ENCODE measurements around the gene ACKR4.
"Not testable (repeated sequence)": the region's sequence is repeated elsewhere in the genome, so short reads cannot be mapped to it uniquely, and the experiment has no call there.

Gene ACKR4

GRCh38 chr3:132596816-132597433 lies at the start of gene ACKR4:
Gene ACKR4, plus strand, starts transcription at chr3:132597270. Its CDS starts 3,128 bp downstream, at chr3:132600398.
- no peak for DNase-seq (ENCODE audit: low spot score)

- DNase-seq (ENCODE audit: low spot score): no peak
Measured at GRCh38 chr3:132549169-132549568, 47.9 kb upstream of the ACKR4 start.

- no peak for DNase-seq (ENCODE audit: low spot score)
Measured at GRCh38 chr3:132549890-132550578, 47.0 kb upstream of the ACKR4 start.

- no peak for DNase-seq (ENCODE audit: low spot score)
Measured at GRCh38 chr3:132550579-132551305, 46.3 kb upstream of the ACKR4 start.

DNA sequence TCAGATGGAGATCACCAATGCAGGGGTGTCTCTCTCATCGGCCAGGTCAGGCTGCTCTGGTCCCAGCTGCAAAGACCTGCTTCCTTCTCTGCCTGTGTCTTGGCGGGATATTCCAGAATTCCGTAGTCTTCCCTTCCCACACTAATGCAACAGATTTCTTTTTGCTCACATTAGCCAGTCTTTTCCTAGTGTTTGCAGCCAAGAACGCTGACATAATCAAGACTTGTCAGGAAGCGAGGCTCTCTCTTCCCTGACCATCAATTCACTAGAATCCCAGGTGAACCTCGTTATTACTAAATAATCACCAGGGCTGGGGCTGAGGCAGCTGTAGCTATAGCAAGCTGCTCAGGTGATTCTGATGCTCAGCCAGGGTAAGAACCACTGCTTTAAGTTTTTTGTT lies 43.2 kb upstream of the ACKR4 start:
- DNase-seq (ENCODE audit: low spot score): no peak

DNA sequence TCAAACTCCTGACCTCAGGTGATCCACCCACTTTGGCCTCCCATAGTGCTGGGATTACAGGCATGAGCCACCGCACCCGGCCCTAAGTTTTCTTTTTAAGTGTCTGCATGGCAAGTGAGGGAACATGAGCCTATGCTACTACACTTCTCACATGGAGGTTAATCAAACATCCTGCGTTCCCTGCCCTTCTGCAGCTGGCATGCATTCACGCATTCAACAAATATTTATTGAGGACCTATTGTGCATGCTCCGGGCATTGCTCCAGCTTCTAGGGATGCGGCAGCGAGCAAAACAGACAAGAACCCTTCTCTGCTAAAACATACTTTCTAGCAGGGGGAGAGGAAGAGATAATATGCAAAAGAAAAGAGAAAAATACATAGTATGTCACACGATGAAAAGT lies 42.6 kb upstream of the ACKR4 start:
- no peak for DNase-seq (ENCODE audit: low spot score)

DNA sequence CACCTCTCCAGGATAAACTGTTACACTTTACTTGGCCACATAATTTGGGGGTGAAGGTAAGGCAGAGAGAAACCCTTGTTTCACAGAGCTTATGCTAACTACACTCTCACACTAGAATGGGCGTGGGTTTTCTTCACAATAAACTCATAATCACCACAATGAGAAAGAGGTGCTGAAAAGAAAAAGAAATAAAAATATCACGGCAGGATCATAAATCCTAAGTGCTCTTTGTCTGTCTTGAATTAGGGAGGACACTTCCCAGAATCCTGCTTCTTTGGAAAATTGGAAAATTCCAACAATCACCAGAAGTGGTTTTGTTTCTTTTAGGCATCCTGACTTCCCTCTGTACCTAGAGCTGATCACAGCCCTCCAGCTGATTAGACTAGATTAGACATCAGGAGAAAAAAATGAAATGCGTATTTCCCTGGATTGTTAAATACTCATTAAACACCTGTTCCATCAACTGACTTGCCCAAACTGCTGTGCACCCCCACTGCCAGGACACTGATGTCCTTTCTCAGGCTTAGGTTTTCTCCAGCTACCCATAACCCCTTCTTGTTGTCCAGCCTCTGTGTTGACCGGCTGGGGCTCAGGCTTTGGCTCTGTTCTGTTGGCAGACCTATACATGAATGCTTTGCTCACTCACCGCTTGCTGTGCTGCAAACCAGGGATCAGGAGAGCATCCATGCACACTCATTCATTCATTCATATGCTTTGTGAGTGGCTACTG lies 41.6 kb upstream of the ACKR4 start:
- DNase-seq (ENCODE audit: low spot score): no peak

GRCh38 chr3:132556036-132556386 lies 41.1 kb upstream of the ACKR4 start:
- DNase-seq (ENCODE audit: low spot score): not testable (repeated sequence)

GRCh38 chr3:132556508-132557159 lies 40.4 kb upstream of the ACKR4 start:
- DNase-seq (ENCODE audit: low spot score): no peak

DNA sequence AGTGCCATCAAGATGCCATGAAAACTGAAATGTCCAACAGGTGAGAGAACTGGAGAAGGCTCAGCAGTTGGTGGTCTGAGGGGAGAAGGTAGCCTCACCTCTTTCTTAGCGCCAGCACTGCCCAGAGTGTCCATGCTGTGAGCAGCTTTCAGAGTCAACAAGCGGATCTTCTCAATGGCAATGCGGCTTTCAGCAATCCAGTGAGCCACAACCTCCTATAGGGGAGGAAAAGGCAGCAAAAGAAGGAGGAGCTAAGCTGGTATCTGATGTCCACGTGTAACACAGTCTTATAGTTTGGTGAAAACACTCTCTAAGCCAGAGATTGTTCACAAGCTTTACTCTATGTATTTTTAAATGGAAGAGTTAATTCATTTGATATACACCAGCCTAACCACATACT lies 36.1 kb upstream of the ACKR4 start:
- no peak for DNase-seq (ENCODE audit: low spot score)

DNA sequence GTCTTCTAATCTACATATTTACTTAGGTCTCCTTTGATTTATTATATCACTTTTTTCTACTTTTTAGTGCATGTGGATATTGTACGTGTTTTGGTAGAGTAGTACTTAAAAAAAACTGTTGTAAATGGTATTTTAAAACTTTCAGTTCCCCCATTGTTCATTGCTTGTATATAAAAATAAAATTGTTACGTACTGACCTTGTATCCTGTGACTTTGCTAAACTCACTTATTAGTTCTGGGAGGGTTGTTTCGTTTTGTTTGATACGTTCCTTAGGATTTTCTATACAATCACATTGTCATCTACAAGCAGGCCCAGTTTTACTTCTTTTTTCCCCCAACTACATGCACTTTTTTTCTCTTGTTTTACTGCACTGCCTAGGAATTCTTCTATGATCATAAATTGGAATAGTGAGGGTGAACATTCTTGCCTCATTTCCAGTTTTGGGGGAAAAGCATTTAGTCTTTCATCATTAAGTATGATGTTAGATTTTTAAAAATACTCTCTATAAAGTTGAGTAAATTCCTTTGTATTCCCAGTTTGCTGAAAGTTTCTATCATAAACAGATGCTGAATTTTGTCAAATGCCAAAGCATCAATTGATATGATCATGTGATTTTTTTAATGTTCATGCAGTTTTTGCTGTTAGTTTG lies 33.5 kb upstream of the ACKR4 start:
- DNase-seq (ENCODE audit: low spot score): no peak

- DNase-seq (ENCODE audit: low spot score): no peak
Measured at GRCh38 chr3:132564070-132564465, 33.0 kb upstream of the ACKR4 start.

GRCh38 chr3:132568422-132568821 lies 28.6 kb upstream of the ACKR4 start:
- no peak for DNase-seq (ENCODE audit: low spot score)

DNA sequence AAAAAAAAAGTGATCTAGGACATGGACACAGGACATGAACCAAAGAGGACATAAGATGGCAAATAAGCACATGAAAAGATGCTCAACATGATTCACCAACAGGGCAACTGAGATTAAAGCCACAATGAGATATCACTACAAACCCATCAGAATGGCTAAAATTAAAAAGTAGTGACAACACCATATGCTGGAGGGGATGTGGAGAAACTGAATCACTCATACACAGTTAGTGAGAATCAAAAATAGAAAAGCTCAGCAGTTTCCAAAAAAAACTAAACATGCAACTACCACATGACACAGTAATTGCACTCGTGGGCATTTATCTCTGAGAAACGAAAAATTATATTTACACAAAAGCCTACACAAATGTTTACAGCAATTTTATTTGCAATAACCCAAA lies 27.9 kb upstream of the ACKR4 start:
- no peak for DNase-seq (ENCODE audit: low spot score)

GRCh38 chr3:132569580-132569979 lies 27.5 kb upstream of the ACKR4 start:
- DNase-seq (ENCODE audit: low spot score): no peak

GRCh38 chr3:132570016-132570415 lies 27.1 kb upstream of the ACKR4 start:
- DNase-seq (ENCODE audit: low spot score): no peak

DNA sequence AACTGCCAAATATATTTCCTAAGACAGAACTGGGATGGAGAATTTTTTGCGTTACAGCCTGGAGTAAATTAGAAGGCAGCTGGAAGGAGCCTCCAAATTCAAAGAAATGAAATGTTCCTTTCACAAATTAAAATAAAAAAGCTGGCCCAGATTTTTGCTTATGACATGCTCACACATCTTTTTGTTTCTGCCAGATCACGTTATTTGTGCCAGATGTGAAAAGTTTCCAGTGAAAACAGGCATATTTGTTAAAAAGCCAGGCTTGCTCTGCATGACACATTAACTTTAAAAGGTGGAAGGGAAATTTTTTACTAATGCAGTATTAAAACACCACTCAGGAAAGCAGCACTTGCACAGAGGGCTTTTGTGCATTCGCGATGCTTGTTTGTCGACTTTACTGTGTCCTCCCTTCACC lies 23.3 kb upstream of the ACKR4 start:
- no peak for DNase-seq (ENCODE audit: low spot score)

DNA sequence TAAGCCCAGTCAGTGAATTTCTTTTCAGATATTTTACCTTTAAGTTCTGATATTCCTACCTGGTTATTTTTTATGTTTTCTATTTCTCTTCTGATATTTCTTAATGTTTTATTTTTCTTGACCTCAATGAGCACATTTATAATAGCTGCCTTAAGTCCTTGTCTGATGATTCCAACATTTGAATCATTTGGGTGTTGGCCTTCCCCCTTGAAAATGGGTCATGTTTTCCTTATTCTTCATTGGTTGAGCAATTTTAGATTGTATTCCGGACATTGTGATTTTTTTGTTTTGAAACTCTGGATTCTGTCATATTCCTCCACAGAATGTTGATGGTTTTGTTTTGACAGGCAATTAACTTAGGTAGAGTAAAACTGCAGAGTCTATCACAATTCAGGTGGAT lies 9.7 kb upstream of the ACKR4 start:
- no peak for DNase-seq (ENCODE audit: low spot score)

DNA sequence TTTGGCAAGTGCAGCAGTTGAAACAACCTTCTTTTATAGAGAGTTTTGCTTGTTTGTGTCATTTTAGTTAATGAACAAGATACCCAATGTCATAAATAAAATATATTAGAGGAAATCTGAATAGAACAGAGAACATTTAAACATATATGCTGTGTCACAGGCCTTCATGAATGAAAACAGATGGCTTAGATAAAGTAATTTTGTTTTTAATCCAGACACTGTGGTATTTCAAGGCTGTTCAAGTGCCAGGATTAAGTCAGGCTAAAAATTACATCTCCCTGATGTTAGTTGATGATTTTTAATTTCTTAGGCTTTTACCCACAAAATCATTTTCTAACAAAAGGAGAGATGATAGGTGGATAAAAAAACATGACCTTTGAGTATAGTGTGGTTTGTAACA lies 4.9 kb upstream of the ACKR4 start:
- DNase-seq (ENCODE audit: low spot score): no peak

- DNase-seq (ENCODE audit: low spot score): no peak
Measured at GRCh38 chr3:132593241-132593946, 3.7 kb upstream of the ACKR4 start.

GRCh38 chr3:132593947-132594323 lies 3.1 kb upstream of the ACKR4 start:
- DNase-seq (ENCODE audit: low spot score): no peak

All from CD4-positive, alpha-beta T cell treated with Interleukin-6 at 100 ng/mL for 8 hours (primary cell).